Tibial nerve (tissue), 4 donors: ENCODE results near the gene SRP54. TPM values are rescaled to one million over a fixed set of nuclear protein-coding genes. Genes with fewer than 3 reads are reported as not detected.
"Not testable (repeated sequence)": the region's sequence is repeated elsewhere in the genome, so short reads cannot be mapped to it uniquely, and the experiment has no call there.

ENCODE experiments used
- DNase-seq, 2 donors: peaks; one replicate each; pipeline ENCODE4 v3.0.0-alpha.2; 2019; ENCODE audit warnings: low spot score in 2 of 2
- H3K27ac ChIP-seq, 4 donors: fragments of 200-600 bp; sonication (generic) in 3 of 4; one replicate each; pipeline ENCODE4 v1.5.1; 2017 to 2019; ENCODE audit warnings: mild to moderate bottlenecking in 1 of 4
- H3K27me3 ChIP-seq, 2 donors: fragments of 200-600 bp; sonication (generic) in 1 of 2; one replicate each; pipeline versions ENCODE4 v1.5.1 to v1.6.0; 2017 to 2019
- H3K36me3 ChIP-seq, 3 donors: fragments of 200-600 bp; sonication (generic); one replicate each; pipeline ENCODE4 v1.5.1; 2018 to 2019
- H3K4me1 ChIP-seq, 4 donors: fragments of 200-600 bp; sonication (generic) in 3 of 4; one replicate each; pipeline ENCODE4 v1.5.1; 2017 to 2019
- H3K4me3 ChIP-seq, 4 donors: fragments of 200-600 bp; sonication (generic) in 3 of 4; one replicate each; pipeline ENCODE4 v1.5.1; 2017 to 2019; ENCODE audit warnings: mild to moderate bottlenecking in 1 of 4, moderate library complexity in 1 of 4
- H3K9me3 ChIP-seq, 4 donors: fragments of 200-600 bp; sonication (generic) in 3 of 4; one replicate each; pipeline ENCODE4 v1.5.1; 2017 to 2019
- EP300 ChIP-seq, 2 donors: sonication (generic); formaldehyde crosslinking; IDR thresholded peaks; one replicate each; pipeline ENCODE4 v1.6.1; 2017; ENCODE audit warnings: antibody characterized with exemption in 2 of 2, mild to moderate bottlenecking in 1 of 2
- POLR2A ChIP-seq, 2 donors: fragments of 450-650 bp; IDR thresholded peaks; one replicate each; pipeline ENCODE4 v1.6.1; 2017; ENCODE audit warnings: antibody characterized with exemption in 2 of 2, mild to moderate bottlenecking in 2 of 2, moderate library complexity in 2 of 2
- WGBS, 2 donors: methylation state at CpG; one replicate each; pipeline ENCODE4 v1.1.5; 2018; 5-methylcytosine and 5-hydroxymethylcytosine counted together
- total RNA-seq, 4 donors: library from RNA; depleted of rRNA; stranded (reverse); fragments of >200 nt; gene quantifications; one replicate each; pipeline ENCODE4 v1.1.0, GENCODE V29; 2016
- TF ChIP-seq, protein P1 (sequence below), 5 experiments: fragments of 200-600 bp in 3 of 5; fragments of 450-650 bp in 2 of 5; sonication (generic) in 3 of 5; IDR thresholded peaks; one replicate each; pipeline ENCODE4 v1.5.1; 2016 to 2019; ENCODE audit warnings: antibody characterized with exemption in 5 of 5, mild to moderate bottlenecking in 3 of 5, moderate library complexity in 2 of 5

SRP54 gene
- total RNA-seq, 4 donors from 2014 or later: 49.0 to 67.7 (median 52.3) TPM

DNA sequence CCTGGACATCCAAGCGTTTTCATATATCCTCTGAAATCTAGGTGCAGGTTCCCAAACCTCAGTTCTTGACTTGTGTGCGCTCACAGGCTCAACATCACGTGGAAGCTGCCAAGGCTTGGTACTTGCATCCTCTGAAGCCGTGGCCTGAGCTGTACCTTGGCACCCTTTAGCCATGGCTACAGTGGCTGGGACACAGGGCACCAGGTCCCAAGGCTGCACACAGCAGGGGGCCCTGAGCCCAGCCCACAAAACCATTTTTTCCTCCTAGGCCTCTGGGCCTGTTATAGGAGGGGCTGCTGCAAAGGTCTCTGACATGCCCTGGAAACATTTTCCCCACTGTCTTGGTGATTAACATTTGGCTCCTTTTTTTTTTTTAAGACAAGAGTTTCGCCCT is 51.6 kb downstream of the SRP54 start:
- H3K9me3 ChIP-seq: peaks cover 0 to 18% (median 2%) of the 10 kb centered on the region in 4 donors
- WGBS, 2 donors: 79 to 97% methylated on average over 5 of the region's 5 CpGs
- no peak overlapping the region for H3K4me3 ChIP-seq
- H3K36me3 ChIP-seq: peaks cover 0 to 56% (median 7%) of the 10 kb centered on the region in 3 donors
- H3K27me3 ChIP-seq: no peaks in the 10 kb centered on the region
- no peaks in the 10 kb centered on the region for H3K4me1 ChIP-seq
- DNase-seq: no peak
- TF ChIP-seq, protein P1, sequence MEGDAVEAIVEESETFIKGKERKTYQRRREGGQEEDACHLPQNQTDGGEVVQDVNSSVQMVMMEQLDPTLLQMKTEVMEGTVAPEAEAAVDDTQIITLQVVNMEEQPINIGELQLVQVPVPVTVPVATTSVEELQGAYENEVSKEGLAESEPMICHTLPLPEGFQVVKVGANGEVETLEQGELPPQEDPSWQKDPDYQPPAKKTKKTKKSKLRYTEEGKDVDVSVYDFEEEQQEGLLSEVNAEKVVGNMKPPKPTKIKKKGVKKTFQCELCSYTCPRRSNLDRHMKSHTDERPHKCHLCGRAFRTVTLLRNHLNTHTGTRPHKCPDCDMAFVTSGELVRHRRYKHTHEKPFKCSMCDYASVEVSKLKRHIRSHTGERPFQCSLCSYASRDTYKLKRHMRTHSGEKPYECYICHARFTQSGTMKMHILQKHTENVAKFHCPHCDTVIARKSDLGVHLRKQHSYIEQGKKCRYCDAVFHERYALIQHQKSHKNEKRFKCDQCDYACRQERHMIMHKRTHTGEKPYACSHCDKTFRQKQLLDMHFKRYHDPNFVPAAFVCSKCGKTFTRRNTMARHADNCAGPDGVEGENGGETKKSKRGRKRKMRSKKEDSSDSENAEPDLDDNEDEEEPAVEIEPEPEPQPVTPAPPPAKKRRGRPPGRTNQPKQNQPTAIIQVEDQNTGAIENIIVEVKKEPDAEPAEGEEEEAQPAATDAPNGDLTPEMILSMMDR (IDR thresholded peaks at IDR 0.05): no peak
- TF ChIP-seq EP300 (IDR thresholded peaks at IDR 0.05) (no peak), POLR2A (IDR thresholded peaks at IDR 0.05) (no peak)
- H3K27ac ChIP-seq: no peak overlapping the region

DNA sequence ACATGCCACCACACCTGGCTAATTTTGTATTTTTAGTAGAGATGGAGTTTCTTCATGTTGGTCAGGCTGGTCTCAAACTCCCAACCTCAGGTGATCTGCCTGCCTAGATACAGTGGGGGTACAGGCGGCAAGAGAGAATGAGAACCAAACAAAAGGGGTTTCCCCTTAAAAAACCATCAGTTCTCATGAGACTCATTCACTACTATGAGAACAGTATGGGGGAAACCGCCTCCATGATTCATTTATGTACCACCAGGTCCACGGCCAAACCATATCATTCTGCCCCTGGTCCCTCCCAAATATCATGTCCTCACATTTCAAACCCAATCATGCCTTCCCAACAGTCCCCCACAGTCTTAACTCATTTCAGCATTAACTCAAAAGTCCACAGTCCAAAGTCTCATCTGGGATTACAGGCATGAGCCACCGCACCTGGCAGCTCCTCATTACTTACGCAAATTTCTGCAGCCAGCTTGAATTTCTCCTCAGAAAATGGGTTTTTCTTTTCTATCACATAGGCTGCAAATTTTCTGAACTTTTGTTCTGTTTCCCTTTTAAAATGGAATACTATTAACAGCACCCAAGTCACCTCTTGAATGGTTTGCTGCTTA is 52.3 kb downstream of the SRP54 start:
- not testable (repeated sequence) for H3K27ac ChIP-seq
- WGBS, 2 donors: 87 to 96% methylated on average over 5 of the region's 5 CpGs

DNA sequence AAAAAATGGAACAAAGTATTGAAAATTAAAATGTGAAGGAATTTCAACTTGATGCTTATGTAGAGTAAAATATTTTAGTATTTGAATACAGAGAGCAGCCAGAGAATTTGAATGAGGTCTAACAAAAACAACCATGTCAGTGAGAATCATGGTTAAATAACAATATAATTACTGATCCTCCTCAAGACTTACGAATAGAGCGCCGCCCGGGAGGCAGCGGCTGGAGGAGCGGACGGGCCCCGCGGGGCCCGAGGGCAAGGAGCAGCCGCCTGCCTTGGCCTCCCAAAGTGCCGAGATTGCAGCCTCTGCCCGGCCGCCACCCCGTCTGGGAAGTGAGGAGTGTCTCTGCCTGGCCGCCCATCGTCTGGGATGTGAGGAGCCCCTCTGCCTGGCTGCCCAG is 55.5 kb downstream of the SRP54 start:
- not testable (repeated sequence) for H3K27me3 ChIP-seq, DNase-seq
- WGBS, 2 donors: 91% methylated on average over 10 to 15 of the region's 17 CpGs

More for the DNA sequence above, 52.3 kb downstream of the SRP54 start:
- not testable (repeated sequence) for H3K4me1 ChIP-seq, H3K27me3 ChIP-seq, DNase-seq, H3K4me3 ChIP-seq
- H3K9me3 ChIP-seq: peaks cover 0 to 18% (median 2%) of the 10 kb centered on the region in 4 donors
- H3K36me3 ChIP-seq: peaks cover 0 to 50% (median 7%) of the 10 kb centered on the region in 3 donors

DNA sequence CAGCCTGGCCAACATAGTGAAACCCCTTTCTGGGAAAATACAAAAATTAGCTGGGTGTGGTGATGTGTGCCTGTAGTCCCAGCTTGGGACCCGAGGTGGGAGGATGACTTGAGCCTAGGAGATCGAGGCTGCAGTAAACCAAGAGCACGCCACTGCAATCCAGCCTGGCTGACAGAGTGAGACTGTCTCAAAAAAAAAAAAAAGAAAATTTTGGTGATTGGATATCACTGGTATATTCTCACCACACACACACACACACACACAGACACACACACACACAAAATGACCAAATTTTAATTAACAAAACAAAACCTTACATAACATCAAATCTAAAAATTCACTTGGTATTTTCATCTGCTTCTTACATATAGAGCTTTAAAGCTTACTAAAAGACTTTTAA is 59.8 kb downstream of the SRP54 start:
- Histone ChIP-seq H3K27me3 (no peaks in the 10 kb centered on the region), H3K4me3 (no peak overlapping the region), H3K9me3 (no peaks in the 10 kb centered on the region), H3K27ac (peak overlapping the region in 1 of 4 donors; percentile 54), H3K4me1 (peaks cover 0 to 17% (median 7%) of the 10 kb centered on the region in 4 donors), H3K36me3 (no peaks in the 10 kb centered on the region)
- no peak for DNase-seq
- no peak for TF ChIP-seq POLR2A (IDR thresholded peaks at IDR 0.05)
- no peak for TF ChIP-seq EP300 (IDR thresholded peaks at IDR 0.05)
- TF ChIP-seq, protein P1 (IDR thresholded peaks at IDR 0.05): no peak
- WGBS, 2 donors: 85 to 89% methylated on average over 3 of the region's 3 CpGs

More for the DNA sequence above, 55.5 kb downstream of the SRP54 start:
- H3K4me3 ChIP-seq, H3K4me1 ChIP-seq, H3K27ac ChIP-seq: not testable (repeated sequence)
- Histone ChIP-seq H3K36me3 (peaks cover 0 to 17% (median 0%) of the 10 kb centered on the region in 3 donors), H3K9me3 (peaks cover 0 to 18% (median 2%) of the 10 kb centered on the region in 4 donors)

DNA sequence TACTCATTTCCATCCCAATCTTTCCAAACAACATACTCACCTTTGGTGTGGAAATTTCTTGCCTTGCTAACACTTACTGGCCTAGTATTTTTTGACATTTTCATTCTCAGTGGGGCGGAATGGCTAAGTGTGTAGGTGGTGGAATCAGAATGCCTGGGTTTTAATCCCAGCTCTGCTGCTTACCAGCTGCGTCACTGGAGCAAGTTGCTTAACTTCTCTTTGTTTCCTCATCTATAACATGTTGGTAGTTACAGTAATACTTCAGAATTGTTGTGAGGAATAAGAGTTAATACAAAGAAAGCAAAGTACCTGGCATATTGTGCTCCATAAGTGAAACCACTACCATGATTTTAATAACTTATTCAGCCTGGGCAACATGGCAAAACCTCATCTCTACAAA is 60.3 kb downstream of the SRP54 start:
- DNase-seq: no peak
- Histone ChIP-seq H3K27me3 (no peaks in the 10 kb centered on the region), H3K4me3 (no peak overlapping the region), H3K27ac (peak overlapping the region in 2 of 4 donors; percentile 20 to 54), H3K4me1 (peaks cover 0 to 22% (median 11%) of the 10 kb centered on the region in 4 donors), H3K9me3 (no peaks in the 10 kb centered on the region), H3K36me3 (no peaks in the 10 kb centered on the region)
- 70 to 84% methylated on average over 2 of the region's 2 CpGs for WGBS, 2 donors
- no peak for TF ChIP-seq POLR2A (IDR thresholded peaks at IDR 0.05)
- TF ChIP-seq, protein P1 (IDR thresholded peaks at IDR 0.05): no peak
- no peak for TF ChIP-seq EP300 (IDR thresholded peaks at IDR 0.05)

DNA sequence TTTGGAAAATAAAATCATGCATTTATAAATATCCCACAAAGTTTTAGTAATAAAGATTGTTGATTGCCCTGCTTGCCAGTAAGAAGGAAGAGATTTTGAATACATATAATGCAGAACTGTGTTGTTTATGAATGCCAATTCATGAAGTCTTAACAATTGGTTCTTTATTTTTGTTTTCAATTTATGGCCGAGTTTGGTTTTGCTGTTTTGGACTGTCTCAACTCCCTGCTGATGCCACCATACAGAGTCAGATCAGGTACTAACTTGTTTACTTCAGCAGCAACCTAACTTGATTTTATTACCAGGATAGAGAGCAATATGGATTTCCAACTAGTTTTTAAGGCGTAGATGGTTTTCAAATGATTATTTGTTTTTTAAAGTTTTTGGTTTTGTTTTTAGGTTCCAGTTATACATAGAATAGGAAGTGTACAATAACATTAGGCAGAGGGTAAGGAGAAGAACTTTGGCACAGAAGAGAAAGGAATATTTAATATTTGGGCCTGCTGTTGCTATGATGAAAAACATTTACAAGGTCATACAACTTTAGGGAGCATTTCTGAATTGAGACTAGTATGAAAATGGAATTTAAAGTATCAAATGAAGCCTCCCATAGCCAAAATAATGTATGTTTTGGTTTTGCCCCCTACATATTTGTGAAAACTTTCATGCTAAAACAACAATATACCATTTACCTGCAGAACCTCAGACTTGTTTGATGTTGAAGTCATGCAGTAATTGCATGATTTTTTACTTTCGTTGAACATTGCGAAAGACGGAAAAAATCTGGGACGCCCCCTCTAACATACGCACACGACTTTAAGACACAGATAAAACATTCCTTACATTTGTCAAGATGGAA is 62.4 kb downstream of the SRP54 start:
- Histone ChIP-seq H3K36me3 (no peaks in the 10 kb centered on the region), H3K4me3 (peak overlapping the region; percentile 60 to 95 (median 89)), H3K9me3 (no peaks in the 10 kb centered on the region), H3K27ac (peak overlapping the region; percentile 89 to 98 (median 98)), H3K27me3 (no peaks in the 10 kb centered on the region), H3K4me1 (peaks cover 0 to 31% (median 12%) of the 10 kb centered on the region in 4 donors)
- 10 to 20% methylated on average over 8 of the region's 8 CpGs for WGBS, 2 donors
- TF ChIP-seq POLR2A (IDR thresholded peaks at IDR 0.05): no peak
- TF ChIP-seq, protein P1 (IDR thresholded peaks at IDR 0.05): no peak
- TF ChIP-seq EP300 (IDR thresholded peaks at IDR 0.05): no peak
- DNase-seq: no peak
